AG09309 (cell line): ENCODE results near the gene PRUNE1.

Experiments used
- DNase-seq: peaks from one replicate; pipeline ENCODE4 v3.0.0-alpha.2; 2010; ENCODE audit warnings: low read depth
- H3K4me3 ChIP-seq: 2 replicates; pipeline ENCODE4 v1.5.1; 2011; ENCODE audit warnings: mild to moderate bottlenecking, low read depth, low read length, moderate library complexity; ENCODE audit not compliant: control insufficient read depth
- CTCF ChIP-seq: IDR thresholded peaks from 2 replicates; pipeline ENCODE4 v1.5.1; 2011; ENCODE audit warnings: mild to moderate bottlenecking, low read depth, low read length, inconsistent platforms; ENCODE audit not compliant: insufficient read depth, control insufficient read depth; ENCODE audit errors: missing control alignments

PRUNE1 gene

GRCh38 chr1:150987924-150988323, 20.3 kb upstream of the PRUNE1 start:
- DNase-seq: no peak

GRCh38 chr1:150992626-150993025, 15.6 kb upstream of the PRUNE1 start:
- no peak overlapping the region for H3K4me3 ChIP-seq
- no peak for DNase-seq
- no peak for TF ChIP-seq CTCF

More at GRCh38 chr1:150987924-150988323, 20.3 kb upstream of the PRUNE1 start:
- no peak for TF ChIP-seq CTCF
- no peak overlapping the region for H3K4me3 ChIP-seq

GRCh38 chr1:150994248-150994647, 14.0 kb upstream of the PRUNE1 start:
- DNase-seq: no peak
- TF ChIP-seq CTCF: no peak
- H3K4me3 ChIP-seq: no peak overlapping the region

- DNase-seq: no peak
- no peak overlapping the region for H3K4me3 ChIP-seq
- TF ChIP-seq CTCF: no peak
Measured at GRCh38 chr1:150995460-150995859, 12.8 kb upstream of the PRUNE1 start.

- H3K4me3 ChIP-seq: no peak overlapping the region
- TF ChIP-seq CTCF: peak; percentile 64
- no peak for DNase-seq
Measured at GRCh38 chr1:150995896-150996295, 12.4 kb upstream of the PRUNE1 start.

- TF ChIP-seq CTCF: no peak
- DNase-seq: no peak
- no peak overlapping the region for H3K4me3 ChIP-seq
Measured at GRCh38 chr1:150997126-150997872, 10.9 kb upstream of the PRUNE1 start.
